ENCODE results near the gene MACF1.

The MACF1 gene

GRCh38 chr1:39392851-39393573, 188.5 kb downstream of the MACF1 start:
- DNase-seq (ENCODE audit: low spot score): no peak

GRCh38 chr1:39393645-39394044, 189.2 kb downstream of the MACF1 start:
- no peak for DNase-seq (ENCODE audit: low spot score)

GRCh38 chr1:39394059-39394458, 189.6 kb downstream of the MACF1 start:
- DNase-seq (ENCODE audit: low spot score): no peak

DNA sequence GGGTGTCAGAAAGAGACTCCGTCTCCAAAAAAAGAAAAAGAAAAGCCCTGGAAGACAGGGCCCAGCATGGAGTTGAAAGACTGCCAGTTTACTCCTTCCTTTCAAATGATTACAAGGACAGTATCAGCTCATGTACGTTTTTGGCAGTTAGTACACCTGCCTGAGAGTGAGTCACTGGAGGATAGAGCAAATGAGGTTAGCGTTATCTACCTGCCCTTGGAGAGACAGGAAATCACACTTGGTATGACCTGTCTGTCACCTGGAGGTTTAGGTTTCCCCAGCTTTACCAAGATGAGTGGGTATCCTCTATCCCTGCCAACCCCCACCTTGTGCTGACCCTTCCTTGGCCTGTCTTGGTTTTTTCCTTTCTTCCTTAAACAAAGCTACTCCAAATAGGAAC, 190.1 kb downstream of the MACF1 start:
- peak; percentile 49 for DNase-seq (ENCODE audit: low spot score)

- no peak for DNase-seq (ENCODE audit: low spot score)
Measured at GRCh38 chr1:39395357-39395831, 190.9 kb downstream of the MACF1 start.

- DNase-seq (ENCODE audit: low spot score): no peak
Measured at GRCh38 chr1:39396671-39397070, 192.2 kb downstream of the MACF1 start.

DNA sequence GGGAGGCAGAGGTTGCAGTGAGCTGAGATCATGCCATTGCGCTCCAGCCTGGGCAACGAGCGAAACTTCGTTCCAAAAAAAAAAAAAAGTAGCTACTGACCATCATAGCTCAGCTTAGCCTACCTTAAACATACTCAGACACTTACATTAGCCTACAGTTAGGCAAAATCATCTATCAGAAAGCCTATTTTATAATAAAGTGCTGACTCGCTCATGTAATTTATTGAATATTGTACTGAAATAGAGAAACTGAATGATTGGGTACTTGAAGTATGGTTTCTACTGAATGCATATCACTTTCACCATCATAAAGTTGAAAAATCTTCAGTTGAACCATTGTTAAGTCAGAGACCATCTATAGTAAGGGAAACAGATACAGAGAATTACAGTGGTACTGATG, 193.0 kb downstream of the MACF1 start:
- DNase-seq (ENCODE audit: low spot score): no peak

DNA sequence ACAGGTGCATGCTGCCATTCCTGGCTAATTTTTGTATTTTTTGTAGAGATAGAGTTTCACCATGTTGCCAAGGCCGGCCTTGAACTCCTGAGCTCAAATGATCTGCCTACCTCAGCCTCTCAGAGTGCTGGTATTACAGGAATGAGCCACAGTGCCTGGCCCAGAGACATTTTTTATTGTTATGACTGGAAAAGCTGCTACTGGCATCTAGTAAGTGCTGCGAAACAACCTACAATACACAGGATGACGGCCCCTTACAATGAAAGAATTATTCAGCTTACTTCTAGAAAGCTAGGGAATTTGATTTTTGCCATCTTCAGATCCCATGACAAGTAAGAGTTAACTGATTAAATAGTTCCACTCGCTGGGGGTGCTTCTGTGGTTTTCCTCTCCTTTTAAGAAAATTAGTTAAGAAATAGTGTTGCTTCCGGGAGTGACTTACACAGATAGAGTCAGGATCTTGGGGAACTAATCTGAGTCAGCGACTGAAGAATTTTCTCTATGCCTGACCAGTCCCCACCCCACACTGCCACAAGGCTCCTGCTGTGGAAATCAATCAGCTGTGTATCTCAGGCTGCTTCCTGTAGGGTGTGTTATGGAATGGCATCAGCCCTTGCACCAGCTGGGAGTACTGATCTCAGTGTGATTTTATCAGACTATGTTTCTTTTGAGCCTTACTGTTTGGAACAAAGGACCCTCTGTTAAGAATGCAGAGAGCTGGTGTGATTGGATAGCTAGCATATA, 194.0 kb downstream of the MACF1 start:
- peak; percentile 64 for DNase-seq (ENCODE audit: low spot score)

GRCh38 chr1:39401106-39401505, 196.6 kb downstream of the MACF1 start:
- DNase-seq (ENCODE audit: low spot score): no peak

DNA sequence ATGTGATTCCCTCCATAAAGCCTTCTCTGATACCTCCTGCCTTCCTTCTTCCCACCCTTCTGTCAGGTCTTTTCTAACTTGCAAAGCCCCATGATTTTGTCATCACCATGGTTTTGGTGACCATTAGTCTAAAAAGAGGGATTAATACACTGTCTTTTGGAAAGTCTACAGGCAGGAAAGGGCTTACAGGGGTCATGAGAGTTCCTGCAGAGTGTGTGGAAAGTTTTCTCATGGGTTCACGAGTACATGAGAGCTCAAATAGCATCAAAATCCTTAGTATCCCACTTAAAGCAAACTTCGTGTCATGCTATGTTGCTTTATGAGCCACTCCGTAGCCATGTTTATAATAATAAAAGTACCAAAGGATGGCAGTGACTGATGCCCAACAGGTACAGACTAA, 200.4 kb downstream of the MACF1 start:
- DNase-seq (ENCODE audit: low spot score): no peak

GRCh38 chr1:39405358-39405757, 200.9 kb downstream of the MACF1 start:
- no peak for DNase-seq (ENCODE audit: low spot score)

DNA sequence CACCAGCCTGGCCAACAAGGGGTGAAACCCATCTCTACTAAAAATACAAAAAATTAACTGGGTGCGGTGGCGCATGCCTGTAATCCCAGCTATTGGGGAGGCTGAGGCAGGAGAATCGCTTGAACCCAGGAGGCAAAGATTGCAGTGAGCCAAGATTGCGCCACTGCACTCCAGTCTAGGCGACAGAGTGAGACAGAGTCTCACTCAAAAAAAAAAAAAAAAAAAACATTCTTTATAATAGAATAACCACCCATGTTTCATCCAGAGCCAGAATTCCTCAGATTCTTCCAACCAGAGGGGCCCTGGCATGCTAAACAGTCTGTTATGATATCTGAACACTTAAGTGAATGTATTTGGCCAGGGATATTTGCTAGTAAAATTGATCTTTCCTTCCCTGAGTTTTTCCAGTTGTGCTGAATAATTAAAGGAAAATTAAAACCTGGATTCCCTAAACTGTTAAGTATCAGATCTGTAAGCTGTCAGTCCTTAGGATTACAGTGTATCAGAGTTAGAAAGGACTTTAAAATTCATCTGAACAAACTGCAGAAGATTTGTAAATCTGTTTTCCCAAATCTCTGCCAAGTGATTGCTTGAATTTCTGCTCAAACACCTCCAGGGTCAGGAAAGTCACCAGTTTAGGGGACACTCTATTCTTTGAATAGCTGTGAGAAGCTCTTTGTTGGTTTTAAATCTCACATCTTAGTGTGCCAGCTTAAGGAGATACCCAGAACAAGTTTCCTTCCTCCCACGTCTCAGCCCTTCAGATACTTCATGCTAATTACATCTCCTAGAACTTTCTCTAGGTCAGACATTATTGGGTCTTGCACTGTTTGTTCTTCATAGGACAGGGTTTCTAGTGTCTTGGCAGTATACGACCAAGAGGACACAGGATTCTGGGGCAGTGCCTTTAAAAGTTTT, 202.3 kb downstream of the MACF1 start:
- DNase-seq (ENCODE audit: low spot score): no peak

GRCh38 chr1:39407510-39407895, 203.0 kb downstream of the MACF1 start:
- DNase-seq (ENCODE audit: low spot score): no peak

DNA sequence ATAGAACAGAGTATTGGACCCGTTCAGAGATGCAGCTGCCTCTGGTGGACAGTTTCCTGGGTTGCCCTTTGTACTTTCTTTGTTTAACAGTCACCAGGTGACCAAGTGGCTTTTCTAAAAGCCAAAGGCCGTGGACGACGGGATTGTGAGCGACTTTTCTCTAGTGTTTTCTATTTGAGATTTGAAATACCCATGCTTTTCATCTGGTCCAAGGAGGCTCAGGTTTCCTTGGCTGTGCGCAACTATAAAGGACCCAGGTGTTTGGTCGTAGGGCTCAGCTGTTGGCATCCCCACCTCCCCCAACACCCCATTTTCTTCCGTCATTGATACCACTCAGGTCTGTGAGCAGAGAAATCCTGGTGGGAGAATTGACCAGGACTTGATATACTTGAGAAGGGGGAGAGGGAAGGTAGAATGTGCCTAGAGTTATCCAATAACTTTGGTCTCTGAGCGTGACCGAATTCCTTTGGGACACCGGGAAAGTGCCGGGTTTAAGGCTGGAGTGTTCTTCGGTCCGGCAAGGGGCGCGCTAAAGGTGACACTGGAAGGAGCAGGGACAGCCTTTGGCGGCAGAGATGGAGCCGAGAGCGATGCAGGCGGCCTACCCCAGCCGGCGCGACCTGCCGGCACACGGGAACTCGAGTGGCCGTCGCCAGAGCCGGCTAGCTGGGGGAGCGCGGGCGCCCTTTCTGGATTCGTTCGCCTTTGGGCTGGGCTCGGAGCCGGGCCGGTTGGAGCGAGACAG, 203.6 kb downstream of the MACF1 start:
- no peak for DNase-seq (ENCODE audit: low spot score)

DNA sequence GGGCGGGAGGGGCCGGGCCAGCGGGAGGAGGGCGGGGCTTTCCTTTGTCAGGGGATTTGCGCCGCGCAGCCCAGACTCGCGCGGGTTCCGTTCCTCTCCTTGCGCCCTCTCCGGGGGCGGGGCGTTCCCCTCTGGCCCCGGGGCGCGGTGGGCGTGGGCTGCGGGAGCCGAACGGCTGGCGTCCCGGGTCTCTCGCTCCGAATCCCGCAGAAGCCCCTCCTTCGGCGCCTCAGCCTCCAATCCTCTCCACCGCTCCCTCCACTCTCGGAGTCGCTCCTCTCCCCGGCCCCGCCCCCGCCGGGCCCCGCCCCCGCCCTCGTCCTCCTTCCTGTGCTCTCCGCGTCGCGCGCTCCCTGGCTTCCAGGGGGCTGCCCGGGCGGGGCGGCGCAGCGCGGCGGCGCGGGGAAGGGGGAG, 204.2 kb downstream of the MACF1 start:
- peak; percentile 88 for DNase-seq (ENCODE audit: low spot score)

DNA sequence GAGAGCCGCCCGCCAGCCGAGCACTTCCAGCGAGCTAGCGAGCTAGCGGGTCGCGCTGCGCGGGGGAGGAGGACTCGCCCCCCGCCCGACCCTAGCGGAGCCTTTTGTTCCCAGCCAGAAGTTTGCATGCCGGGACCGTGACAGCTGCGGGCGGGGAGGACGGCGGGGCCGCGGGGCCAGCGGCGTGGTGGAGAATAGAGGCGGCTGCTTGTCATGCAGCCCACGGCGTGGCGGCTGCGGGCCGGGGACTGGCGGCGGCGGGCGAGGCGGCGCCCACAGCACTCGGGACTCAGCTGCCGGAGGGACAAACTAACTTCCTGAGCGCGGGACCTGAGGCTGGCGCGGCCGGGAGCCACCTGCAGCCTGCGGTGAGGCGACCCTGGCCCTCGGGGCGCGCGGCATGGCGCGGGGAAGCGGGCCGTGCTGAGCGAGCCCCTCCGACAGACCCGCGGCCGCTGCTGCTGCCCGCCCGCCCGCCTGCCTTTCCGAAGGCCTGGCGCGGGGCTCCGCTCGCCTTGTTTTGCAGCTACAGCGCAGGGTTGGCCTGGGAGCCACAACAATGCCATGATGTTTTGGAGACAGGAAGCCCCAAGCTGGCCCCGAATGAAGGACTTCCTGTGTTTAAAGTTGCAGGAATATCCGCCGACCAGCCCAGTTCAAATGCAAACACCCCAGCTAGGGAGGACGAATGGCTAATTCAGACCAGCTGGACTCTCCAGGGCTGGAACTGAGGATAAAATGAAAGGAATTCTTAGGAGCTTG, 204.7 kb downstream of the MACF1 start:
- DNase-seq (ENCODE audit: low spot score): no peak

- DNase-seq (ENCODE audit: low spot score): peak; percentile 58
Measured at GRCh38 chr1:39410915-39411436, 206.5 kb downstream of the MACF1 start.

DNA sequence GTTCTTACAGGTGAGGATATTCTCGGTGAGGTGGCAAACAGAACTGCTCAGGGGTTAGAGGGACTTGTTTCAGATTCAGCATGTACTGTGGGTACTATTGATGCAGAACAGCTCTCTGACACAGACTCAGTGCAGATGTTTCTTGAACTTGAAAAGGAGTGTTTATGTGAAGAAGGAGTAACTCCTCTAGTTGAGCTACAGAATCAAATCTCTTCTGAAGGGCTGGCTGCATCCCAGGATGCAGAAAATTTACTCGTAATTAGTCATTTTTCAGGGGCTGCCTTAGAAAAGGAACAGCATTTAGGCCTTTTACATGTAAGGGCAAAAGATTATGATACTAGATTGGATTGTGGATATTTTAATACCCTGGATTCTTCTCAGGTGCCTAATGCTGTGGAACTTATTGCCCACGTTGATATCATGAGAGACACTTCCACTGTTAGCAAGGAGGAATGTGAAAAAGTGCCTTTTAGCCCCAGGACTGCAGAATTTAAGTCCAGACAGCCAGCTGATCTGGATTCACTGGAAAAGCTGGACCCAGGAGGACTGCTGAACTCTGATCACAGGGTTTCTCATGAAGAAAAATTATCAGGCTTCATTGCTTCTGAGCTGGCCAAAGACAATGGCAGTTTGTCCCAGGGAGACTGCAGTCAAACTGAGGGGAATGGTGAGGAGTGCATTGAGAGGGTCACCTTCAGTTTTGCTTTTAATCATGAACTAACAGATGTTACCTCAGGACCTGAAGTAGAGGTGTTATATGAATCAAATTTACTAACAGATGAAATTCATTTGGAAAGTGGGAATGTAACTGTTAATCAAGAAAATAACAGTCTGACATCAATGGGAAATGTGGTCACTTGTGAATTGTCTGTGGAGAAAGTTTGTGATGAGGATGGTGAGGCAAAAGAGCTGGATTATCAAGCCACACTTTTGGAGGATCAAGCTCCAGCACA, 207.3 kb downstream of the MACF1 start:
- no peak for DNase-seq (ENCODE audit: low spot score)

DNA sequence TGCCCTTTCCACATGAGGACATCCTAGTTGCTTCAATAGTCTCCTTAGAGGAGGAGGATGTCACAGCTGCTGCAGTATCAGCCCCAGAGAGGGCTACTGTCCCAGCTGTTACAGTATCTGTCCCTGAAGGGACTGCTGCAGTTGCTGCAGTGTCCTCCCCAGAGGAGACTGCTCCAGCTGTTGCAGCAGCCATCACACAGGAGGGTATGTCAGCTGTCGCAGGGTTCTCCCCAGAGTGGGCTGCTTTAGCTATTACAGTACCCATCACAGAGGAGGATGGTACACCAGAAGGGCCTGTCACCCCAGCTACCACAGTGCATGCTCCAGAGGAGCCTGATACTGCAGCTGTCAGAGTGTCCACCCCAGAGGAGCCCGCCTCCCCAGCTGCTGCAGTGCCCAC, 208.4 kb downstream of the MACF1 start:
- no peak for DNase-seq (ENCODE audit: low spot score)
